ENCODE results near the gene HOXB8.

Gene HOXB8

GRCh38 chr17:48567209-48567608, 47.9 kb downstream of the HOXB8 start:
- DNase-seq, result no peak

- no peak for DNase-seq
Measured at GRCh38 chr17:48566717-48567116, 48.4 kb downstream of the HOXB8 start.

DNA sequence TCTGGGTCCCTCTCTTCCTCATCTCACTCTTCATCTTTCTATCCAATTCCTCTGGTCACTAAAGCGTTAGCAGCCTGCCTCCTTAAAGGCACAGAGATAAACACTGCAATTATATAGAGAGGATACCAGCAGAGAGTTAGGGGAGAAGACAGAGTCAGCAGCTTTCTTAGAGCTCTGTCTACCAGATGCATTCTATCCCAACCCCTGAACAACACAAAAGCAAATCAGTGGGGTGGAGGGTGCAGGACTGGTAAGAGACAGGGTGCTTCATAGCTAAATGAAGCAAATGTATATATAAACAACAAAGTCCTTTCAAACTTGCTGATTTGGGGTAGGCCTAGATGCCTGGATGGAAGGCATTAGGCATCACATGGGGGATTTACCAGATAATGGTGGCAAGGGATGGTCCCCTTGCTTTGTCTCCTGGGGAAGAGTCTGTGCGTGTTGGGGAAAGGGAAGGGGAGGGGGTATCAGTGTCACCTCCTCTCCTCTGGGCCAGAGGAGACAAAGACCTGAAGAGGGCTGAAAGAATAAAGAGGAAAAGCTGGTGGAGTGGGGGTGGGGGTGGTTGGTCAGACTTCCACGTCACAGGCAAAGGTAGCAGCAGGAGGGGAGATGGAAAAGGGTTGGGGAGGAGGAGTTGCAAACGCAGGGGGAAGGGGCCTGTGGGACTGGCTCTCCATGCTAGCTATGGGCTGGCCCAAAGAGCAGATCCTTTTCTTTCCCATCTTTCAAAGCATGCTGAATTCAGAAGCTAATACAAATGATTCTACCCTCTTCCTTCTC, 49.0 kb downstream of the HOXB8 start:
- DNase-seq, result no peak

- DNase-seq, result no peak
Measured at GRCh38 chr17:48565022-48565554, 50.0 kb downstream of the HOXB8 start.

GRCh38 chr17:48564188-48565021, 50.7 kb downstream of the HOXB8 start:
- DNase-seq, result no peak

- DNase-seq, result no peak
Measured at GRCh38 chr17:48563867-48564187, 51.3 kb downstream of the HOXB8 start.

GRCh38 chr17:48563385-48563838, 51.7 kb downstream of the HOXB8 start:
- no peak for DNase-seq

GRCh38 chr17:48562934-48563333, 52.2 kb downstream of the HOXB8 start:
- DNase-seq, result no peak

Measured in DMS 273 treated with DMSO at 0.1 percent for 48 hours (cell line).